B cell (primary cell): ENCODE measurements around the gene IL6ST.

ENCODE experiments used
- CTCF ChIP-seq: fragments of 200-600 bp; IDR thresholded peaks from one replicate; pipeline ENCODE4 v1.8.0; 2022; ENCODE audit warnings: antibody characterized with exemption, mild to moderate bottlenecking
- EZH2 ChIP-seq: IDR thresholded peaks from 2 replicates; pipeline ENCODE4 v1.6.1; 2012; ENCODE audit warnings: borderline replicate concordance, low read depth, mild to moderate bottlenecking, moderate library complexity, low read length; ENCODE audit not compliant: insufficient read depth, poor library complexity, severe bottlenecking

GRCh38 chr5:55894135-55894534, 100.6 kb downstream of the IL6ST start:
- no peak for TF ChIP-seq CTCF
- TF ChIP-seq EZH2 = no peak
